Measurements from ENCODE around the gene ASCC1.

- TF ChIP-seq CTCF (IDR thresholded peaks at IDR 0.05; ENCODE audit: poor library complexity) (peak; percentile 35), EZH2 (IDR thresholded peaks at IDR 0.05; ENCODE audit: borderline replicate concordance) (no peak)
Observed at GRCh38 chr10:72126184-72126871, 89.7 kb downstream of the ASCC1 start.
